ENCODE data around the gene CD84.

GRCh38 chr1:160560806-160561205 is 18.5 kb downstream of the CD84 start:
- no peak for TF ChIP-seq ARNT (IDR thresholded peaks at IDR 0.05)
- no peak for TF ChIP-seq L3MBTL2 (conservative IDR thresholded peaks at IDR 0.05)
